Measurements from ENCODE around the gene ASIP. TPM values are rescaled to one million over a fixed set of nuclear protein-coding genes. Genes with fewer than 3 reads are reported as not detected.
"Not testable (repeated sequence)": the region's sequence is repeated elsewhere in the genome, so short reads cannot be mapped to it uniquely, and the experiment has no call there.

The ASIP gene
- polyA plus RNA-seq, 3 donors, result 0.39 TPM; not detected in 2

GRCh38 chr20:34269996-34270627, 28.9 kb downstream of the ASIP start:
- WGBS, 3 donors, result 80 to 87% (median 83%) methylated on average over 9 of the region's 9 CpGs
- no peak overlapping the region for H3K27ac ChIP-seq (ENCODE audit: low read depth, low read length)

- H3K27ac ChIP-seq (ENCODE audit: low read depth, low read length), result no peak overlapping the region
- 83 to 95% (median 91%) methylated on average over 2 of the region's 2 CpGs for WGBS, 3 donors
Observed at GRCh38 chr20:34271956-34272355, 30.7 kb downstream of the ASIP start.

DNA sequence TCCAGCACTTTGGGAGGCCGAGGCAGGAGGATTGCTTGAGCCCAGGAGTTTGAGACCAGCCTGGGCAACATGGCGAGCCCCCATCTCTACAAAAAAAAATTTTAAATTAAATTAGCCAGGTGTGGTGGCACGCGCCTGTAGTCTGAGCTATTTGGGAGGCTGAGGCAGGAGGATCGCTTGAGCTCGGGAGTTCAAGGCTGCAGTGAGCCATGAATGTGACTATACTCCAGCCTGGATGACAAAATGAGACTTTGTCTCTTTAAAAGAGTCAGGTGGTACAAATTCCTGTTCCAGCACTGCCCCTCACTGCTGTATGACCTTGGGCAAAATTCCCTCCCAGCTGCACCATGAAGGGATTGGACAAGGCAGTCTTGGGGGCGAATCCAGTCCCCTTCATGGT, 33.5 kb downstream of the ASIP start:
- H3K27ac ChIP-seq (ENCODE audit: low read depth, low read length), result no peak overlapping the region
- 96 to 98% (median 98%) methylated on average over 7 of the region's 7 CpGs for WGBS, 3 donors

DNA sequence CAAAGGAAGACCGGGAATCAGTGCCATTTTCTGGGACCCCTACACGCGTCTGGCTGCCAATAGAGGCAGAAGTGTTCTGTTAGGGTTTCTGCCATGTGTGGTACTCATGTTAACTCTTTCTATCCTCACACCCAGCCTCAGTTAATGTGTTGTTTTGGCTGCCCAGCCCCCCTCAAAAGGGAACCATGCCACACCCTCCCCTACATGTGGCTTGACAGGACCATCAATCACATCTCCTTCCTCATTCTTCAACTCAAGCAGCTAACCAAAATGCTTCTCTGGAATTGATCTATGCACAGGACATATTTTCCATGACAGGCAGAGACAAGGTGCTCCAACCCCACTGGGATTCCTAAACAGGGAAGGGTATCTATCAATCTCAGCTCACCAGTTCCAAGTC, 40.0 kb downstream of the ASIP start:
- WGBS, 3 donors, result 82 to 94% (median 92%) methylated on average over 3 of the region's 3 CpGs

GRCh38 chr20:34282041-34282440, 40.8 kb downstream of the ASIP start:
- H3K27ac ChIP-seq (ENCODE audit: low read depth, low read length), result no peak overlapping the region
- 76 to 97% (median 83%) methylated on average over 4 of the region's 4 CpGs for WGBS, 3 donors

More for the DNA sequence above, 40.0 kb downstream of the ASIP start:
- no peak overlapping the region for H3K27ac ChIP-seq (ENCODE audit: low read depth, low read length)

DNA sequence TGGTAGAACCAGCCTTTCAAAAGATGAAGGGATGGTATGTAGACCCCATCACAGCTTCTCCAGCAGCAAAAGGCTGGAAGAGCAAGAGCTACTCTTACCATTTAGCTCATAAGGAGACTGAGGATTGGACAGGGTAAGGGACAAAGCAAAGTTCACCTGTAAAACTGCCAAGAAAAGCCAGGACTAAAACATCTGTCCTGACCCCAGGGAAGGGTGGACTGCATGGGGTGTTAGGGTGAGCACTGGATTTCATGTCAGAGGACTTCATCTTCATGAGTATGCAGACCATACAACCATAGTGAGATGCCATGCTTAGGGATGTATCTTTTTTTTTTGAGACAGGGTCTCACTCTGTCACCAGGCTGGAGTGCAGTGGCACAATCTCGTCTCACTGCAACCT, 42.6 kb downstream of the ASIP start:
- no peak overlapping the region for H3K27ac ChIP-seq (ENCODE audit: low read depth, low read length)
- WGBS, 3 donors, result 93 to 100% (median 97%) methylated on average over 1 of the region's 1 CpG

DNA sequence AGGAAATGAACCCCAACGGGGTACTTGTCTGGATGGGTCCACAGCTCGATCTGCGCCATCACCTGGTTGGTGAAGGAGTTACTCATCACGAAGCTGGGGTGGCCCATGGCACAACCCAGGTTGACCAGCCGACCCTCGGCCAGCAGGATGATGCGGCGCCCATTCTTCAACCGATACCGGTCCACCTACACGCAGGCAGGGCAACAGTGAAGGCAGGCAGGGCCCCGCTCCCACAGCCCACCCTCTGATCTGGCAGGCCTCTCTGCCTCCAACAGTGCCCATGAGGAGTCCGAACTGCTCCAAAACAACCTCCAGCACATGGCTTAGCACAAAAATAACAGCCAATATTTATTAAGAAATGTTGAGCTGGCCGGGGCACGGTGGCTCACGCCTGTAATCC, 44.2 kb downstream of the ASIP start:
- H3K27ac ChIP-seq (ENCODE audit: low read depth, low read length), result no peak overlapping the region
- 94 to 95% (median 95%) methylated on average over 16 of the region's 16 CpGs for WGBS, 3 donors

DNA sequence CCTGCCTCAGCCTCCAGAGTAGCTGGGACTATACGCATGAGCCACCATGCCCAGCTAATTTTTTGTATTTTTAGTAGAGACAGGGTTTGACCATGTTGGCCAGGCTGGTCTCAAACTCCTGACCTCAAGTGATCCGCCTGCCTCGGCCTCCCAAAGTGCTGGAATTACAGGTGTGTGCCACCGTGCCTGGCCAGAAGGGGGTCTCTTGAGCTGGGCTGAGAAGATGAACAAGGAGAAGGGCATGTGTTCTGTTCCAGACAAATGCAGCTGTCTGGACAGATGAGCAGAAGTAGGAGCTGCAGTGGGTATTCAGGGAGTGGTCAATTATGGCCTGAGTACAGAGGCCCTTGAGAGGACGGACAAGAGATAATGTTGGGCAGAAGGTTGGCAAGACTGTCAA, 46.3 kb downstream of the ASIP start:
- H3K27ac ChIP-seq (ENCODE audit: low read depth, low read length), result not testable (repeated sequence)
- WGBS, 3 donors, result 96 to 99% (median 96%) methylated on average over 5 of the region's 5 CpGs

DNA sequence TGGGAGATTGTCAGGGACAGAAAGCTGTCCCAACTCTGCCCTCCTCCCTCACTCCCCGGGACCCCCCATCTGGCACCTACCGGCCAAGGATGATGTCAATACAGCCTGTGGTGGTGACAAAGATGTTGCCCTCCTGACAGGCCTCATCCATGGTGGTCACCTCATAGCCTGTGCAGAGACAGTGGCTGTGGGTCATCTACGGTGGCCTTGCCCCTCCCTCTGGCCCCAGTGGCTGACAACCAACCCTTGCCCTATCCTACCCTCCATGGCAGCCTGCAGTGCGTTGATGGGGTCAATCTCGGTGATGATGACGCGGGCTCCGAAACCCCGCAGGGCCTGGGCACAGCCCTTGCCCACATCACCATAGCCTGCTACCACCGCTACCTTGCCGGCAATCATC, 49.2 kb downstream of the ASIP start:
- 94 to 98% (median 97%) methylated on average over 11 of the region's 11 CpGs for WGBS, 3 donors
- H3K27ac ChIP-seq (ENCODE audit: low read depth, low read length), result no peak overlapping the region

- 95 to 98% (median 97%) methylated on average over 3 of the region's 3 CpGs for WGBS, 3 donors
- no peak overlapping the region for H3K27ac ChIP-seq (ENCODE audit: low read depth, low read length)
Observed at GRCh38 chr20:34292496-34292895, 51.3 kb downstream of the ASIP start.

- 61 to 94% (median 91%) methylated on average over 5 of the region's 5 CpGs for WGBS, 3 donors
- no peak overlapping the region for H3K27ac ChIP-seq (ENCODE audit: low read depth, low read length)
Observed at GRCh38 chr20:34293119-34293518, 51.9 kb downstream of the ASIP start.

DNA sequence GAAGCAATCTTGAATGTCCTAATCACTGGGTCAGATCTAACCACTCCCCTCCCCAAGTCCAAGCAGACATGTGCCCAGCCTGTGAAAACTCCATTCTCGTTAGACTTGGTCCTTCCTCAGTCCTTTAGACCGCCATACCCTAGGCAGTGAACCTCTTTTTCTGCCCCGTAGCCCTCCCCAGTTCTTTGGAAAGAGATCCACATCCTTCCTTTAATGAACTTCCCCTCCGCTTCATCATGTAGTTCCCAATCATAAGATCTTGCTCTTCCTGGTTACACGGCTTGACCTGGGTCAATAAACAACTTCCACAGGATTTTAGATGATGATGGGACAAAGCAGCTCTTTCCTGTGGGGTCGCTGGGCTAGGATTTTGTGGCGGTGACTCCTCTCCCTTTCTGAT, 52.4 kb downstream of the ASIP start:
- no peak overlapping the region for H3K27ac ChIP-seq (ENCODE audit: low read depth, low read length)
- 49 to 82% (median 51%) methylated on average over 7 of the region's 7 CpGs for WGBS, 3 donors

DNA sequence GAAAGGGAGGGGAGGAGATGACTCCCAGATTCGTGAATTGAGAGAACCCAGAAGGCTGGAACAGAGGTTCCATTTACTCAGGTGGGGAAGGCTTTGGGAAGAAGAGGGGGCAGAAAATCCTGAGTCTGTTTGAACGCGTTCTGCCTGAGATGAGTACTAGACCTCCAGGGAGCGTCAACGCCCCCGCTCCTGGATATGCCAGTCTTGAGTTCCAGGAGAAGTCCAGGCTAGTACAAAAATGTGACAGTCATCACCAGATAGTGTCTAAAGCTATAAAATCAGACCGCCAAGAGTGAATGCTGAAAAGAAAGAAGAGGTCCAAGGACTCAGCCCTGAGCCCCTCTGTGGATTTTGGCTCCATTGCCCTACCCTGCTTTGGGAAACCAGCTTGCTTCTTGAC, 53.3 kb downstream of the ASIP start:
- no peak overlapping the region for H3K27ac ChIP-seq (ENCODE audit: low read depth, low read length)
- 91 to 99% (median 95%) methylated on average over 7 of the region's 7 CpGs for WGBS, 3 donors

DNA sequence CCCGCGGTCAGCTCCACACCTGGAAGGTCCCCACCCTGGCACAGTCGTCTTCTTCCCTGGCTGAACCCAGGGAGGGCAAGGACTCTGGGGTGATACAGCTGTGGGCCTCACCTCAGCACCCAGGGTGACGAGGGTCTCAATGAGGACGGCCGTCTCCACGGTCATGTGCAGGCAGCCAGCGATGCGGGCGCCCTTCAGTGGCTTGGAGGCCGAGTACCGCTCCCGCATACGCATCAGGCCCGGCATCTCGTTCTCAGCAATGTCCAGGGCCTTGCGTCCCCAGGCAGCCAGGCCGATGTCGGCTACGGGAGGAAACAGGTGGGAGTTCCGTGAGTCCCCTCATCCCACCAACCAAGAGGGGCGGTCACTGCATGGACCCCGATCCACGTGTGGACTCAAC, 54.1 kb downstream of the ASIP start:
- 95 to 97% (median 95%) methylated on average over 24 of the region's 24 CpGs for WGBS, 3 donors
- H3K27ac ChIP-seq (ENCODE audit: low read depth, low read length), result no peak overlapping the region

DNA sequence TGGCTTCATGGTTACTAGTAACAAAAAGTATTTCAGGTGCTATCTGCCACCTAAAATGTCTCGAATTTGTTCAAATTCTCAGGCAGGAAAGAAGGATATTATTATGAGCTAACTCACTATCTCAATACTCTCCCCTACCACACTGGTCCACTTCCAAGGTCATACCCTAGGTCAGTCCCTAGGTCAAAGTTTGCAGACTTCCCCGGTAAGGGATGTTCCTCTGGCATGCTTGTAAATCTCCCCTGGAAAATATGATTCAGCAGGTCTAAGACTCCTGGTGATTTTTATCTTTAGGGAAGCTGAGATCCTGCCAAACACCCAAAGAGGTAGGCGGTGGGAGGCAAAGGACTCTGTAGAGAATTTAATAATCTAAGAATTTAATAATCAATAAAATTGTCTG, 55.2 kb downstream of the ASIP start:
- 69 to 91% (median 83%) methylated on average over 3 of the region's 3 CpGs for WGBS, 3 donors
- no peak overlapping the region for H3K27ac ChIP-seq (ENCODE audit: low read depth, low read length)

- H3K27ac ChIP-seq (ENCODE audit: low read depth, low read length), result not testable (repeated sequence)
- 68 to 70% (median 68%) methylated on average over 6 to 10 of the region's 15 CpGs for WGBS, 3 donors
Observed at GRCh38 chr20:34298294-34298784, 57.1 kb downstream of the ASIP start.

DNA sequence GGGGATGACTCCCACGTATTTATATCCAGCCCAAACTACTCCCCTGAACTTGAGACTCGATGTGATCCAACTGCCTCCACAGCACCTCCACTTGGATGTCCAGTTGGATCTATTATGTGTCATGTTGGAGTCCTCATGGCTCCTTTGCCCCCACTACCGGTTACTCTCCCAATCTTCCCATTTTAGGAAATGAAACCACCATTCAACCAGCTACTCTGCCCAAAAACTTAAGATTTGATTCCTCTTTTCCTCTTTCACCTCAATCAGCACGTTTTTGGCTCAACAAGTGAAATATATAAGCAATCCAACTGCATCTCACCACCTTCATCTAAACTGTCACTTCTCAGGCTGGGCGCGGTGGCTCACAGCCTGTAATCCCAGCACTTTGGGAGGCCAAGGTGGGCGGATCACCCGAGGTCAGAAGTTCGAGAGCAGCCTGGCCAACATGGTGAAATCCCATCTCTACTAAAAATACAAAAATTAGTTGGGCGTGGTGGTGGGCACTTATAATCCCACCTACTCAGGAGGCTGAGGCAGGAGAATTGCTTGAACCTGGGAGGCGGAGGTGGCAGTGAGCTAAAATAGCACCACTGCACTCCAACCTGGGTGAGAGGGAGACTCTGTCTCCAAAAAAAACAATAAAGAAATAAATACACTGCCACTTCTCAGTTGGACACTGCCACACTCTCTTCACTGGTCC, 58.5 kb downstream of the ASIP start:
- no peak overlapping the region for H3K27ac ChIP-seq (ENCODE audit: low read depth, low read length)
- WGBS, 3 donors, result 82 to 87% (median 87%) methylated on average over 11 of the region's 11 CpGs

DNA sequence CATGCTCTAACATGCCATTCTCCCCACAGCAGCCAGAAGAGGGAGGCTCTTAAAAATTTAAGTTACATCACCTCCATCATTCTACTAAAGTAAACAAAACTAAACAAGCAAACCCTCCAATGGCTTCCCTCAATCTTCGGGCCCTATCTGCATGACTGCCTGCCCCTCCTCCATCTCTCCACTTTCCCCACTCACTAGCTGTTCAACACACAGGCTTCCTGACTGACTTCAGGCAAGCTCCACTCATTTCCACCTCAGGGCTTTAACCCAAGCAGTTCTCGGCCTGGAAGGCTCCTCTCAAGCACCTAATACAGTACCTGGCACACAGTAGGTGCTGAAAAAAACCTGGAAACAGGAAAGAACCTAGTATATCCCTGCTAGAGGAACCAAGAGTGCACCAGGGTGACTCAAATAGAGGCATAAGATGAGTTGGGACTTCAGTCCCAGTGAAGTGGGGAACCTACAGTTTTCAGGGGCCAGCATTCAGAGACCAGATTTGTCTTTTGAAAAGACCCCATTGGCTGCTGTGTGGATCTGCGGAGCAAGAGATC, 59.1 kb downstream of the ASIP start:
- WGBS, 3 donors, result 72 to 92% (median 84%) methylated on average over 3 of the region's 3 CpGs
- no peak overlapping the region for H3K27ac ChIP-seq (ENCODE audit: low read depth, low read length)

DNA sequence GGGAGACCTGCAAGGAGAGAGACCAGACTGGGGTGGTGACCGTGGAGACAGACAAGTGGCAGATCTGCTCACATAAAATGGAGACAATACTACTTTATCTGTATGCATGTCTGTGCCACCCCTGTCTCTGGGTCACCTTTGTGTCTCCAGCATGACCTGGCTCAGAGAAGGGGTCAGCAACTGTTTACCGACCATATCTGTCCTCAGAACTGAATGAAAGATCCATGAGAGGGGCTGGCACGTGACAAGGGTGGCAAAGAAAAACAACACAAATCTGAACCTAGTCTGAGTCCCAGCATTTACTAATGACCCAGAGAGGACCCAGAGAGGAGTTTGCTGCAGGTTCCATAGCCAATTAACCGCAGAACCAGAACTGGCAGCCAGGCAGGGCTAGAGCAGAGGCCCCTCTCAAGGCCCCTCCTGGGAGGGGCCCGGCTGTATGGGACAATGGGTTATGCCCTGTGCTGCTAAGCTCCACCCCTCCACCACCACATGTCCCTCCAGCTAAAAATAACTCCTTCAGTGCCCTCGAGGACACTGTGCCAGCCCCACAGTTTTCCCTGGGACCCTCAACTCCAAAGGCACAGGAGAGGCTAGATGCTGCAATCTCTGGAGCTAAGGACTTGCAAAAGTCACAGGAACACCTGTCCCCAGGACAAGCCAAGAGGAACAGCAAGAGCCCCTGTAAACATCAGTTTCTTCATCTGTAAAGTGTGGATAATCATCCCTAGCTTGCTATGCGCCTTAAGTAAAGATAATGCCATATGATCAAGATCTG, 59.8 kb downstream of the ASIP start:
- WGBS, 3 donors, result 41 to 66% (median 61%) methylated on average over 7 of the region's 7 CpGs
- H3K27ac ChIP-seq (ENCODE audit: low read depth, low read length), result no peak overlapping the region
